HG03039 (cell line): Measurements from ENCODE around the gene HERC3.

Experiments used
- ATAC-seq: cut with Tn5 transposase; IDR thresholded peaks from one replicate; pipeline ENCODE4 v1.9.1; 2021; ENCODE audit warnings: mild to moderate bottlenecking, moderate library complexity; ENCODE audit not compliant: unreplicated experiment

The HERC3 gene

DNA sequence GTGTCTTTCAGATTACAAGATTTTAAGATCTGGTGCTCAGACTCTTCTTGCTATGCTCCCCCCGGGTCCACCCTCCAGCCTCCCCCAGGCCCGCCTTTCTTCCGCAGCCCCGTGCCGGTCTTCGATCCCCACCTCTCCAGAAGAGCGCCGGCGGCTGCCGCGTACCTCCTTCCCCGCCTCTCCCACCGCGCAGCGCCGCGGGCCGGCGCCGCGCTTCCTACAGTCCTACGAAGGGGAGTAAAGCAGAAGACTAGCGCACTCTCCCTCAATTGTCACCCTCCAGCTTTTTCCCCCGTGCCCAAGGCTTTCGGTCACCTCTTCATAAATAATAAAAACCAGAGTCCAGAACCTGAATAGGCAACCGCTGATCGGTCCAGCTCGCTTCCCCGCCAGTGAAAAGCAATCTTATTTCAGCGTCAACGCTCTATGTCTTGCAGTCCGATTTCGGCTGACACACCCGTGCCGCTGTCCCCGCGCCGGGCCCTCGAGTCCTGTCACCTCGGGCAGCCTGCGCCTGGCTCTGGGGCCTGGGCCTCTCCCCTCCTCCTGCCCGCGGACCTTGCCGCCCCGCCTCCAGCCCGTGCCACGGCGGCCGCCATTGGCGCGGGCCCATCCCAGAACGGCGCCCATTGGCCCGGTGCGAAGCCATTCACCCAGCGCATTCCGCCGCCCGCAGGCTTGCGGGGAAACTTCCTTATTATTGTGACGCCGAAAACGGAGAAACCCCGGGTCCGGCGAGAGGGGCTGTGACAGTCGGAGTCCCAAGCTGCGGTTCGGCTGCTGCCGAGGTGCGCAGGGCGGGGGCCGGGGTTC lies at the start of gene HERC3:
HERC3 (plus strand) TSS at position 694 of the 813 bp plus-strand sequence. CDS start 13,344 bp downstream, outside the sequence.
- ATAC-seq, result peak; percentile 97

DNA sequence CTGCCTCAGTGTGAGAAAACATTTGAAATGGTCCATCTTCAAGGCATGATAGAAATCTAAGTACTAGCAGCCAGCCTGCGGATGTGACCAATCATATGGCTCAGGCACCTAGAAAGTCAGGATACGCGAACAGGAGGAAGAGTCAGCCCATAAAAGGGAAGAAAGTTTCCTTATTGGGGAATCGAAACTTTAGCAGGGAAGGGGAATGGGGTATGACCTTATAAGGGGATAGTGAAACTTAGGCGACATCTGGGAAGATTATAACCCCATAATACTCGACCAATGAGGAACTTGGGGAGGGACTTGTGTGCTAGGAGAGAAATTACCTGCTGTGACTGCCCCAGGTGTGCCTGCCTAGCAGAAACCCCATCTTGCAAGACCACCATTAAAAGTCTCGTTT lies 42.5 kb upstream of the HERC3 start:
- ATAC-seq, result no peak

DNA sequence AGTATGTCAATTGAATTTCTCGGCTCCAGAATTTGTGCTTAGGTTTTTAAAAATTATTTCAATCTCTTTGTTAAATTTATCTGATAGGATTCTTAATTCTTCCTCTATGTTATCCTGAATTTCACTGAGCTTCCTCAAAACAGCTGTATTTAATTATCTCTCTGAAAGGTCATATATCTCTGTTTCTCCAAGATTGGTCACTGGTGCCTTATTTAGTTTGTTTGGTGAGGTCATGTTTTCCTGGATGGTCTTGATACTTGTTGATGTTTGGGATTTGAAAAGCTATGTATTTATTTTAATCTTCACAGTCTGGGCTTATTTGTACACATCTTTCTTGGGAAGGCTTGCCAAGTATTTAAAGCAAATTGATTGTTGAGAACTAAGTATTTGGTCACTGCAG lies 24.7 kb upstream of the HERC3 start:
- ATAC-seq, result no peak

DNA sequence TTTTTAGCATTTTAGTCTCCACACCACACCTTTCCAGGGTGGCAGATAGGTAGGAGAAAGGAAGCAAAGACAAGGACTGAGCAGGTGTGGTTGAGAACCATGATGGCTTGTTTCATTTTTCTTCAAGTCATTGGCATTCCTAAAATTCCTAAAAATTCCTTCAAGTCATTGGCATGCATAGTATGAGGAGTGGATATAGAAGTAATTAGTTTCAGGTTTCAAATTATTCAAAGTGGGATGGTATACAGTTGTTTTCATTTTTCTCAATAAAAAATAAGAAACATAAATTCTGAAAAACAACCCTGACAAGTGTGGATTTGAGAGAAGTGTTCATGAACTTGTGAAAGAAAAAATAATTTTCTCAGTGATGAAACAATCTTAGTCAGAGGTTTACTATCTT lies 22.3 kb upstream of the HERC3 start:
- no peak for ATAC-seq

DNA sequence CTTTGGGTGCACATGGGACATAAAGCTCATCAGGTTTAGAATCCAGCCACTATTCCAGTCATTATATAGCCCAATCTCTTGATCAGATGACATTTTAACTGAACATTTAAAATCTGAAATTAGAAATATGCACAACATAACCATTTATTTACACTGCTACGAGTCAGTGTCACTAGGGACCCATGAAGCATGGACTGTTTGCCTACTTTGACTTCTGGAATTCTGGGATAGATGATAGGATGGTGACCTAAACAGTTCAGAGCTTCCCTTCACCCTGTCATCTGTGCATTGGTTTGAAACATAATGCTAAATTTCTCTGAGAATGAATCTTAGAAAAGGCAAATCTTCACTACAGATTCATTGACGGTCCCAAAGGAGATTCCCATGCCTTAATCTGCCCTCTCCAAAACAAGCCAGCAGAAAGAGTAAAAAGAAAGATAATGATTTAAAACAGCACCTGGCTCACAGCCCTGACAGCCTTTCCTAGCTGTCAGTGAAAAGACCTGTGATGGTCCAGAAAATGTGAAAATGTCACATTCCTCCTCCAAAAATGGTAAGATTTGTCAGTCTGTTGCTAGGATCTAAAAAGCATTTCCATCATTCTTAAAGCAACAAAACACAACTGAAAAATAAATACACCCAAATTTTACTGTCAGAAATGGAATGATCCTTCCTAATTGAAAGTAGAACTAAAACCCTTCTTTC lies 18.9 kb upstream of the HERC3 start:
- no peak for ATAC-seq

DNA sequence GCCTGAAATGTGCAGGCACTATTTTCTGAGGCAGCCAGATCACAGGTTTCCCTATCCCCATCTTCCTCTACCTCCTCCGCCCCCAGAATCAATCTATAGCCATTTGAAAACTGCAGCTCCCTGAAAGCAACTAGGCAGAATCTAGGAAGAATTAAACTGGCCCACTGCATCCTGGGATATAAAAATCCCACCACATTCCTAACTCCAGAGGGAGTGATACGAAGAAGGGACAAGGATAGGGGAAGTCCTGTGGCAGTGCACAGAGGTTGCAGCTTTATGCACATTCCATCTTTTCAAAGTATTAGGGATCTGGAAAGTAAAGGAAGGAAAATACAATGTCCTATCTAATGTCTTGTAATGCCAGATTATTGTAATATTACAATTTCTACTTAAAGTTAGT lies 18.3 kb upstream of the HERC3 start:
- ATAC-seq, result no peak

DNA sequence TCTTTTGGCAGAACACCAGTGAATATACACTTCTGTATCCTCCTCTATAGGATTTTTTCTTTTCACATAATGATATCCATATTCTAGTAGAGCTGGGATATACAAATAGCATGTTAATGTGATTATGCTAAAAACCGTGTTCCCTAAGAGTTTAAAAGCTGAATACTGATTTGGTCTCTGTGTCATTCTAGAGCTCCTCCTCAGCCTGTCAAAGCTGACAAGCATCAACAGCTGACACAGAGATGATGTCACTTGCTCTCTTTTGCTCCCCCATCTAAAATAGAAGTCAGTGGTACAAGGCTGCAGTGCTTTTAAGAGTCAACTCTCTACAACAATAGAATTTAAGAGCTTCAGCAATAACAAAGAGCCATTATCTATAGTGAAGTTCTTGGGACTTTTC lies 17.1 kb upstream of the HERC3 start:
- no peak for ATAC-seq

DNA sequence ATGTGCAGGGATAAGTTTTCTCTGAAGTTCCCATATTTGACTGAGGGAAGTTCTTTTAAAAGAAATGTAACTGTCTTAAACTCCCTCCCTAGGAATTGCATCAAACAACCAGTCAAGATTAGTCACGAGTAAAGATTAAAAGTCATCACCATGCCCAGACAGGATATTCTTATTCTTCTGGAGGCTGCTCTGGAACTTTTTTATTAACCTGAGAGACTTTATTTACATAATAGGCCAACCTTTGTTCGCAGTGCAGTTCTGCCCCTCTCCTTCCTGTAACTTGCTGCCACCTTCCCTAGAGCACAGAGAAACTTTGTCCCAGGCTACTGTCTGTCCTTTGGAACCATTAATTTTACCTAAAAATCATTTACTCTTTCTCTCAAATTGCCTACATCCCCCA lies 9.8 kb upstream of the HERC3 start:
- ATAC-seq, result no peak

DNA sequence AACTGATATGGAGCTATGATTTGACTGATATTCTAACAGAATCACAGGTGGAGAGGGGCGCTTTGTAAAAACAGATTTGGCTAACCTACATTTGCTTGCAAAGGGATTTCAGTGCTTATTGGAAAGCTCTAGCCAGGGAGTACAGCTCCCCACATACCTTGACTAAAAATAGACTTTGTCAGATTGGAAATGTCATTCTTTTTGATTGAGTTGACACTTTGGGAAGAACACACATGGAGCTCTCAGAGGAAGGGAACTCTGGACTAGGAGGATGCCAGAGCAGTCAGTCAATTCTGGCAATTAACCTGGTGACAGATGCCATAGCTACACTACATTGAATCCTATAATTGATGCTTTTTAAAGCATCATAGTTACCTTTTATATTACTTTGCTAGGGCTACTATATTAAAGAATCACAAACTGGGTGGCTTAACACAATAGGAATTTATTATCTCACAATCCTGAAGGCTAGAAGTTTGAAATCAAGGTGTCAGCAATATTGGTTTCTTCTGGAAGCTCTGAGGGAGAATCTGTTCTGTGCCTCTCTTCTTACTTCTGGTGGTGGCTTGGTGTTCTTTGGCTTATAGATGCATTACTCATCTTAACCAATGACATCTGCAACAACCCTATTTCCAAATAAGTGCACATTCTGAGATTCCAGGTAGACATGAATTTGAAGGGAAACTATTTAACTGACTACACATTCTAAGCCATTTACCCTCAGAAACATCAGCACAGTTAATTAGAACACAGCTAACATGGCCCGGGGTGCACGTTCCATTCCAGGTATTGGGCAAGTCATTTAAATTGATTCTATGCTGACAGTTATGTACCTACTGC lies 8.4 kb upstream of the HERC3 start:
- ATAC-seq, result no peak

DNA sequence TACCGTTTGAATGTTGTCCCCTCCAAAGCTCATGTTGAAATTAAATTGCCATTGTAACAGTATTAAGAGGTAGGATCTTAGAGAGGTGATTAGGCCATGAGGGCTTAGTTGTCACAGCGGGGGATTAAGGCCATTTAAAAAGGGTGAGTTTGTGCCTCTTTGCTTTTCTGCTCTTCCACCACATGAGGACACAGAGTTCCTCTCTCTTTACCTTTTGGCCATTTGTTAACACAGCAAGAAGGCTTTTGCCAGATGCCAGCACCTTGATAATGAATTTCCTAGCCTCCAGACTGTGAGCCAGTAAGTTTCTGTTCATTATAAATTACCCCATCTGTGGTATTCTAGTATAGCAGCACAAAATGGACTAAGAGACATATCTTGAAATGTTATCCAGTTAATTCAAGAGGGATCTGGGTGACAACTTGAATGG lies 7.8 kb upstream of the HERC3 start:
- no peak for ATAC-seq

DNA sequence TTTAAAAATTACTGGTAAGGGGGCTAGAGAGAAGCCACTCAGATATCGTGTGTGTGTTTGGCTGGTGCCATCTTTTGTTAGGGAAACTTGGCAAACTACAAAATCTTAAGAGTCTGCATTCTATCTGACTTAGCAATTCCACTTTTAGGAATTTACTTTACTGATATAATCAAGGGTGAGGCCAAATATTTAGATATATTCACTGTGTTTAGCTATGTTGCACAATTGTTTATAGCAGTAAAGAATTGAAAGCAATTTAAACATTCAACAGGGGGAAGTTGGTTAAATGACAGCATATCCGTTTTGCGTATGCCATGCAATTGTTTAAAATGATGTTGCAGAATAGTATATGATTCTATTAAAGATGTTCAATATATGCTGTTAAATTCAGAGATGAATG lies 6.4 kb upstream of the HERC3 start:
- no peak for ATAC-seq

DNA sequence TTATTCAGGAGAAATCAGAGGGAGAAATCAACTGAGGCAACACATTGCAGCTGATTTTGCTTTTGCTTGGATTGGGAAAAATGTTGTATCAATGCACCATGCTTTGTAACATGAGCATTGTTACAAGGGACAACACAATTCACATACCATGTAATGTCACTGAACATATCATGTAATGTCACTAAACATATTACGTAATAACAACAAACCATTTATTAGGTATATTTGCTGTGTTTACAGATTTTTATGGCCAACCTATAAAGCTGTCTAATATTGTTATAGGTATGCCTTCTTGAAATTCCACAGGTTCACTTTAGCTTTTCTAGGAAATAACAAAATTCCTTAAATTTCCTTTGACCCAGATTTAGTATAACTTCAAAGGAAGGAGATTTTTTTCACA lies 5.0 kb upstream of the HERC3 start:
- no peak for ATAC-seq

DNA sequence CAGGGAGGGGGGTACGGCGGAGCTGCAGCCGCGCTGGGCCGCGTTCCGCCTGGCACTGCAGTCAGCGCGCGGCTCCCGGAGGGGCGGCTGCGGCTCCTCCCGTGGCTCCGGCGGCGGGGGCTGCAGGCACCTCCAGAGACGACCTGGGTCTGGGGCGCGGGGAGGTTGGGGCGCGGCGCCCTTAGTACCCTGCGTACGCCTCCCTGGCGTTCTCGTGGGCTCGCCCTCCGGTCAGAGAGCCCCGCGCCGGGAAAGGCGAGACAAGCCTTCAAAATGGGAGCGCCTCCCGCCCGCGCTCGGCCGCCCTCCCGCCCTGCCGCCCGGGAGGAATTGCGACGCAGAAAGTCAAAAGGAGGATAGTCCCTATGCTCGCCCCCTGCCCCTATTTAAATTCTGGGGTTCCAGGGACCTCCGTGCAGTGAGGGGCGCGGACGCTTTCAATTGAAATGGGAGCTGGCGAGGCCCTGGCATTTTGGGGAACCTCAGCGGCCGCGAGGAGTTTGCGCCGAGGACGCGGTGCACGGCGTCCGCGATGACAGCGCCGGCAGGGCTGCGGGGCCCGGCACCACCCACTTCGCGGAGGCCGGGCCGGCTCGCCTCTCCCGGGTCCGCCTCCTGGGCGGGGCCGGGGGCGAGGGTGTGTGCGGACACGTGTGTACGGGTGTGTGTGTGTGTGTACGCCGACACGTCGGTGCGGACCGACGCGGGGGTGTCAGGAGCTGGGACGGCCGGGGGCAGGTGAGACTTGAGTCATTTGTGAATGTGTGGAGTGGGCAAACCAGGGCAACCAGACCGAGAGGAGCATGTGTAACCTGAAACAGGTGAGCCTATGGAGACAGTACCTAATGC lies 544 bp downstream of the HERC3 start:
- ATAC-seq, result peak; percentile 82

DNA sequence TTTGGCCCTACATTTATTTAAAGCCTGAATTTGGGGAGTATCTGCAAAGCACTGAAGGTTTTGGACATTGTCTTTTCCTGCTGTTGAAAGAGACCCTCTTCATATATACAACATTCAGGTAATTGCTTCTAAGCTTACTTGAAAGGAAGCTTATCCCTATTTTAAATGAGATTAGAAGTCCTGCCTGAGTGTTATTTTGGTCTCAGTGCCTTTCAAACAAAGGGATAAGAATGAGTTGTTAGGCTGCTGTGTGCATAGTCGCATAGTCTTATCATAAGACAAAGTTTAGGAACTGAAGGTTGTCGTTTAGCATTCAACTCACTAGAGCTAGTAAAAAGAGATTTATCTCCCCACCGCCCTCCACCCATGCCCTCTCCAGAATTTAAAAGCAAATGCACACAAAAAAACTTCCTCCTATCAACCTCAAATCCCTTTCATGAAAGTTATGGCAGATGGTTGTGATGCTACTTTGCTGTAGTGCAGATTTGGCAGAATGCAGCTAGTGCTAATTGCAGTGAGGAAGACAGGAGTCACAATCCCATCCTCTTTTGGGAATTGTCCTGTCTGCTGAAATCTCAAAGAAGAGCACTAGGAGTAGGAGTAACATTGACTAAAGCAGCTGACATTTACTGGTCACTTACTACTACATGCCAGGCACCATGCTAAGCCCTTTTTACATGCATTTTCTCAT lies 5.8 kb downstream of the HERC3 start:
- no peak for ATAC-seq

DNA sequence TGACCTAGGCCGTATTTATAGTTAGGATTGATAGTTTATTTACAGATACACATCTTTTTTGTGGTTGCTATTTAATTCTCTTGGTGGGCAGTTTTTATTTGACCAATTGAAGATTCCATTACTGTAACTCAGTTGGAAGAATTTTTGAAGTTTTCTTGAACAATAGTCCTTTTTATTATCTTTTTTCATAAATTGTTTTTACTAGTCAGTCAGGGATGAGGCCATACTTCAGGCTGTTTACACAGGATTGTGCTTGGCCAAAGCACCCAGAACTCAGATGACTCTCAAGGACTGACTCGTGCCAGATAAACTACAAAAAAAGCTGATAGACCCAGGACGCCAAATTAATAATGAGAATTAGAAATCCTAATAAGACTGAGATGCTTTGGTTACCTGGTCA lies 7.0 kb downstream of the HERC3 start:
- no peak for ATAC-seq

DNA sequence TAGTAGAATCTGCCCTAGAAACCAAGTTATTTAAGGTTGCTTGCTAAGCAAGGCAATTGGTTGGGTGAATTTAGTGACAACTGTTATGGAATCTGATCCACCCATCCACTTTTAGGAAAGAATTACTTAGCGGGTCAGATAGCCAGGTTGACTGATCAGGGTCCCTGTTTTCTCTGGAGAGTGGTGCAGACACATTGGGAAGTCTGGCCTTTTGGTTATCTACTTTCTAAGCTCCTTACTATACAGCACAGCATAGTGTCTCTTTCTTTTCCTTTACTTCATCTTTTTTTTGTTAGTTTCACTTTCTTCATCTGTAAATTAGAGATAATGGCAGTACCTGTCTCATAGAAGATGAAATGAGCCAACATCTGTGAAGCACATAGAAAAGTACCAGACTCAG lies 7.4 kb downstream of the HERC3 start:
- ATAC-seq, result no peak

DNA sequence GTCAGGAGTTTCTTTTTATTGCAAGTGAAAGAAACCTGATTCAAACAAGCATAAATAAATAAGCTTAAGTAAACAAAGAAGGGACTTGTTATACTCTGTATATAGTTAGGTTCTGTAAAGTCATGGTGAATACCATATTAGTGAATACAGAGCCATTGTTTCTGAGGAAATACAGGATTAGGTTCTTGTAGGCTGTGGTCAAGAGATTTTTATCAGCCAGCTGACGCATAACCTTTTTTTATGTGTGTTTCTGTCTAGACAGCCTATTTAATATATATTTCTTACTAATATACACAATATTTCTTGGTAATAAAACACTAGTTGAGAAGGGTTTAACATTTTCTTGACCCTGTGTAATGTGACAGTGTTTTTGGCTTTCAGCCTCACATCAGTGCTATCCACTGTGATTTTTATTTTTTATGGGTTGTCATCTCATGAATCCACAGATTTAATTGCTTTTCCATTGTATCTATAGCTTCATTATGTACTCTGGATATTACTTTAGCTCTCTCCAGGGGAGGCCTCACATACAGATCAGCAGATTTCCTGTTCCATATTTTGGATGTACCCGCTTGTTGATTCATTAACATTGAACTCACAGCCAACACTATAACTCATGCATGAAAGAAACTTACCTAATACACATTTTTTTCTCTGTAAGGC lies 8.0 kb downstream of the HERC3 start:
- ATAC-seq, result no peak

DNA sequence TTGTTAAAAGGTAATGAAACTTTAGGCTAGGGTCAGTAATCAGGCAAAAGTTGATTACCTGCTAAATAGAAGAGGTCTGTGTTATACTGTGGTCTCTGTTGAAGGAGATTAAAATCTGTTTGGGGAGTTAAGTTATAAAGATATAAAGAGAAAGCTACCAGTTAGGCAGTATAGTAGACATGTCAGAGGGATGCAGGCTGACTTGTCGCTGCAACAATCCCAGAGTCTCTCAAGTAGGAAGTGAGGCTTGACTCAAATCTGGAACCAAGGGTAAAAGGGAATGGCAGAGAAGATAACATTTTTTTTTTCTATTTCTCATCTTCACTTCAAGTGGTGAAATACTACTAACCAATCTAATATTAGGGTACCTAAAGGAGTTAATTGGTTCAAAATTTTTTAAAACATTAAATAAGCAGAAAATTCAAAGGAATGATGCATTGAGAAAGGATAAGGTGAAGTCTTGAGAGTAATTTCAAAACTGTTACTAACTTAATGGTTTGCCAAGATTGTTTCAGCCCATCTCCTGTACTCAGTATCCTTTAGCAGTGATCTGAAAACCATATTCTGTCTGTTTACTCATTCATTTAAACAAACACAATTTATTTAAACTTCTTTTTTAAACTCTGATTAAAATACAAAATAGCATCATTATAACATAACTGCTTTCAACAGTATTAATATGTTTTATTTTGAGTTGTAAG lies 12.8 kb downstream of the HERC3 start:
- ATAC-seq, result no peak

DNA sequence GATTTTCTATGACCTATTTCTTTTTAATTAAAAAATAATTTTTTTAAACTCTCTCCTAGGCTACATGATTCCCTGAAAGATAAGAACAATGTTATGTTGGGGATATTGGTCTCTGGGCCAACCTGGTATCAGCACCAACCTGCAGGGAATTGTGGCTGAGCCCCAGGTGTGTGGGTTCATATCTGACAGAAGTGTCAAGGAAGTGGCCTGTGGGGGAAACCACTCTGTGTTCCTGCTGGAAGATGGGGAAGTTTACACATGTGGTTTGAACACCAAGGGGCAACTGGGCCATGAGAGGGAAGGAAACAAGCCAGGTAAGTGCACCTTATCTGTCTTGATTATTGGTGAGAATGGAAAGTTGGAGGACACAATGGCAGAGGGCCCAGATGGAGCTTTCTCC lies 13.5 kb downstream of the HERC3 start:
- ATAC-seq, result no peak
